Superior temporal gyrus (tissue), 1 donor: Measurements from ENCODE around the gene RASSF5.
A peak's percentile ranks its signal among the peaks of the same experiment; 100 is the strongest.
"Not testable (repeated sequence)": the region's sequence is repeated elsewhere in the genome, so short reads cannot be mapped to it uniquely, and the experiment has no call there.

ENCODE experiments used
- DNase-seq: peaks from one replicate; pipeline ENCODE4 v3.0.0-alpha.2; 2016; ENCODE audit errors: extremely low spot score

RASSF5 gene

DNA sequence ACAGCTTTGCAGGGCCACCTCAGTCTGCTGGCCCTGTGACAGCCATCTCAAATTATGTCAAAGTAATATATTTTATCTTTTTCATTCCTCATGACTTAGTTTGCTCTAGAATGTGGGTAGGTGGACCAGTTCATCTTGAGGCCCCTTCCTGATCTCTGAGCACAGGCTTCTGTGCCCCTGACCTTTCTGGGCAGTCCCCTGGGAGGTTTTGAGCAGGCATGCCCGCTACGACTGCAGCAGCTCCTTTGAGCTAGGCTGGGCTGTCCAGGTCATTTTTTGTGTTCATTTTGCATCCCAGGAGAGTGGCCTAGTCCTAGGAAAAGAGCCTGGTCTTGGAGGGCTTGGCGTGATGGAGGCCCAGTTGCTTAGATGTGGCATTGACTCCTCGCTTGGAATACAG lies 62.2 kb downstream of the RASSF5 start:
- DNase-seq, result no peak

DNA sequence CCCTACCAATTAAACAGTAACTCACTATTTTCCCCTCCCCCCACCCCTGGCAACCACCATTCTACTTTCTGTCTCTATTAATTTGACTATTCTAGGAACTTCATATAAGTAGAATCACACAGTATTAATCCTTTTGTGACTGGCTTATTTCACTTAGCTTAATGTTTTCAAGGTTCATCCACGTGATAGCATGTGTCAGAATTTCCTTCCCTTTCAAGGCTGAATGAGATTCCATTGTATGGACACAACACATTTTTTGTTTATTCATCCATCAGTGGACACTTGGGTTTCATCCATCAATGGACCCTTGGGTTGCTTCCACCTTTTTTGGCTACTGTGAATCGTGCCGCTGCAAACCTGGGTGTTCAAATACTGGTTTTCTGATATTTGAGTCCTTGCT lies 63.2 kb downstream of the RASSF5 start:
- no peak for DNase-seq

DNA sequence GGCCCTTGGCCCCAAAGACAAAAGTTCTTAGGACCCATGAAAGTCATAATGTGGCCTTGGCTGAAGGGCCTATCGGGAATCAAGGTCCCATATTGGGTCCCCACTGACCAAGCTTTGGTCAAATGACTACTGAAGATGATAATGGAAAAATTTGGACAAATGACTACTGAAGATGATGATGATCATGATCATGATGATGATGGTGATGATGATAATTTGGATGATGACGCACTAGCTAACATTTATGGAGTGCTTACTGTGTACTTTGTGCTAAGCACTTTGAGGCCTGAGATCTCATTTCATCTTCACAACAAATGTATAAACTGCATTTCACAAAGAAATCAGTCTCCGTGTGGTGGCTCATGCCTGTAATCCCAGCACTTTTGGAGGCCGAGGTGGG lies 65.5 kb downstream of the RASSF5 start:
- no peak for DNase-seq

DNA sequence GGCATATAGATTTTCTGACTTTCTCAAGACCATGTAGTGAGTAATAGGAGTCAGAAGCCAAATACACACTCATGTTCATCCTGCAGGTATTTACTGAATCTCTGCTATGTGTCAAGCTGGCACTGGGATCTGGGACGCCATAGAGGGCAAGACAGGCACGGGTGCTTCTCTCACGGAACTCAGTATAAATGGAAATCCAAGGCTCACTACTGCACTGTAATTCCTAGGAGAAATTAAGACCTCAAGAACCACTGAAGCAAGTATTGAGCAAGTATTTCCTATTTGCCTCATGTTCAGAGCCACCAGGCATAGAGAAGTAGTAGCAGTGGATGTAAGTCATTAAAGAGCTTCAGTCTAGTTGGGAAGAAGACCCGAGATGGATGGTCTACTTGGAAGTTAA lies 66.0 kb downstream of the RASSF5 start:
- DNase-seq, result no peak

DNA sequence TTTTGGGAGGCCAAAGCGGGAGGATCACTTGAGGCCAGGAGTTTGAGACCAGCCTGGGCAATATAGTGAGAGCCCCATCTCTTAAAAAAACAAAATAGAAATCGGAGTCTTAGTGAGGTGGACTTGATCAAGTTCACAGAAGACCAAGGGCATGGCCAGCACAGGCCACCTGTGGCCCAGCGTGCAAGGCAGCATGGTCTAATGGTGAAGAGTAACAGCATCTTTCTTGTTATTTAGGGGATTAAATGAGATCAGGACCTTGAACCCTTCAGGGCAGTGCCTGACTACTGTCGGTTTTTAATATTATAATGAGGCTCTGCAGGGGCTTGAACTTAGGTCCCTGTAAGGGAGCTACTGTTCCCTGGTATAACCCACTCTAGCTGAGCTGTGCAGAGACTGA lies 66.4 kb downstream of the RASSF5 start:
- DNase-seq, result no peak

DNA sequence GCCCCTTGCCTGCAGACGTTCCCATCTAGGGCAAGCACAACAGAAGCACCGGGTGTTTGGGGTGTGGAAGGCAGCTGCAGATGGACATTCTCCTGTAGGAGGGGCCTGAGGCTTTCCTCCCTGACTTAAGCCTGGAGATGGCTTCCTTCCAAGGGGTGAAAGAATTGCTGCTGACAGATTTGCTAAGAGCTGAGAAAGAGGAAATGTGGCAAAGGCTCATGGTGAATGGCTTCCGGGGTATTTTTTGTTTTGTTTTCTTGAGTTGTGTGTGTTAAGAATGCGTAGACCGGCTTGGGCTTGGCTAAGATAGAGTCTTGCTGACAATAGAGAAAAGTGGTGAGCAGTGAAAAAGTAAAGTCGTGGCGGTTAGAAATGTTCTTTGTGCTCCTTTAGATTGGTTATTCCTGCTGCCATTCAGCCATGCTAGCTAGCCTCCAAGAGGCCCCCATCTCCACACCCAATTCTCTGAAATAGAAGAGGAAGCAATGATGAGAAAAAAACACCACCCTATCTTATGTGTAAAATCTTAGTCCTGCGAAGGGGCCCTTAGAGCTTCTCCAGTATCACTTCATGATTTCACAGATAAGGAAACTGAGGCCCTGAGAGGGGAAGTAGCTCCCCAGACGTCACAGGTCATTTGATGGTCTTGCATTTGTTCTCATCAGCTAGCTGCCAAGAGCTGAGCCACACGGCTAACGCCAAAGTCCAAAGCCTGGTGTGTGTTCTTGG lies 68.0 kb downstream of the RASSF5 start:
- DNase-seq, result no peak

DNA sequence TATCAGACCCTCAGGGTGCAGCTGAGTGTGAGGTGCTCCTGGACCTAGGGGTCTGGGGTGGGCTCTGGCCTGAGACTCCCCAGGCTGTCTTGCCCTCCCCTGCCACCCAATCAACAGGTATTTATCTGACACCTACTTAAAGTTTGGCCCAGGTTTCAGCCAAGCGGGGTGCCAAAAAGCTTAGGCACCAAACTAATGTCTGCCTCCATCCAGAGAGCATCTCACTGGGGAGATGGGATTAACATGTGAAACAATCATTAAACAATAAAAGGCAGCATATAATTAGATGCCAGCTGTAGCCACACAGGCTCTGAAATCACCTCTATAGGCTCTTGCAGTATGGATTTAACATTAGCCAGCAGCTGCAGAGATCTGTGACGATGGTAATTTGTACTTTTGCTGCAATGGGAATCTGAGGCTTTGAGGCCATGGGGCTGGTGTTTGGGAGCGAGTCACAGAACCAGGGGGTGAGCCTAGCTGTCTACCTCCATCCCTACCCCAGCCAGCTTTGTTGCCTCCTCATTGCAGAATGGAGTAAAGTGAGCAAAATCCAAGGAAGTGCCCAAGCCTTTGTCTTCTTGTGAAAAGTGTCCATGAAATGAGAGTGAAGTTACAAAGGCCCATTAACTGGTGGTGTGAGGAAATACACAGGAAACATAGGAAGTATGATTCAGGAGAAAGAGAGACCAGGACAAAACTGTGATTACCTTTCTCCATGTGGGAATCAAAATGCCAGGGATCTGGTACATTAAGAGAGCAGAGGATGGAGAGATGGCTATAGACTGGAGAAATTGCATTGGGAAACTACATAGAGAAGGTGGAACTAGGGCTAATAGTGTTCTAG lies 68.8 kb downstream of the RASSF5 start:
- DNase-seq, result no peak

DNA sequence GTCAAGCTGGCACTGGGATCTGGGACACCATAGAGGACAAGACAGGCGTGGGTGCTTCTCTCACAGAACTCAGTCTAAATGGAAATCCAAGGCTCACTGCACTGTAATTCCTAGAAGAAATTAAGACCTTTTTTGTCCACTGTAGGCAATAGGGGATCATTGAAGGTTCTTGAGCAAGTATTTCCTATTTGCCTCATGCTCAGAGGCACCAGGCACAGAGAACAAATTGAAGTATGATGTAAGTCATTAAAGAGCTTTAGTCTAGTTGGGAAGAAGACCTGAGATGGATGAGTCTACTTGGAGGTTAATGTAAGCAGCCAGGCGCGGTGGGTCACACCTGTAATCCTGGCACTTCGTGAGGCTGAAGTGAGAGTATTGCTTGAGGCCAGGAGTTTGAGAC lies 70.3 kb downstream of the RASSF5 start:
- no peak for DNase-seq

DNA sequence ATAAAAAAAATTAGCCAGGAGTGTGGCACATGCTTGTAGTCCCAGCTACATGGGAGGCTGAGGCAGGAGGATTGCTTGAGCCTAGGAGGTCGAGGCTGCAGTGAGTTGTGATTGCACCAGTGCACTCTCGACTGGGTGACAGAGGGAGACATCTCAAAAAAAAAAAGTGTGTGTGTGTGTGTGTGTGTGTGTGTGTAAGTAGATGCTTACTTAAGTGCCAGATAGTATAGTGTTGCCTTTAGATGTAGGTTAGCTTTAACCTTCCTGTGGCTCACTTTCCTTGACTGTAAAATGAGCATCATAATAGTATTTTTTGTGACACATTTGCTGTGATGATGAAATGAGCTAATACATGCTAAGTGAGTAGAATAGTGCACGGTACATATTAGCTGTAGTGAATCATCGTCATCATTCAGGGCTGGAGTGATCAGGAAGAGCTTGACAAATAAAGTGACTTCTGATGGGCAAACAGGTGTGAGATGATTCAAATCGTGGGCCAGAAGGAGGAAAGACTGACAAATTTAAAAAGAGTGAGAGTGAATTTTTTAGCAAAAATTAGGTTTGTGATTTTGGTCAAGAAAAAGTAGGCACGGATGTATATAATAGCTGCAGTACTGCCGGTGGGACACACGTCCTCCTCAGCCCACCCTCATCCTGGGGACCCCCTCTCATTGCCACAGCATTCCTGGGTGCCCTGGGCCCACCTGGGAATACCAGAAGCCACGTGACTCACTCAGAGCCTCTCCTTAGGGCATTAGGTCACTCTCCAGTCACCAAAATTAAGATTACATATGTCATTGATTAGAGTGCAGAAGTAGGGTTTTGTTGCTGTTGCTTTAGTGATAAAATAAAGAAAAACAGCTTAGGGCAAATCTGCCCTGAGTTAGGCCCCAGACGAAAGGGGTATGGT lies 71.0 kb downstream of the RASSF5 start:
- no peak for DNase-seq

DNA sequence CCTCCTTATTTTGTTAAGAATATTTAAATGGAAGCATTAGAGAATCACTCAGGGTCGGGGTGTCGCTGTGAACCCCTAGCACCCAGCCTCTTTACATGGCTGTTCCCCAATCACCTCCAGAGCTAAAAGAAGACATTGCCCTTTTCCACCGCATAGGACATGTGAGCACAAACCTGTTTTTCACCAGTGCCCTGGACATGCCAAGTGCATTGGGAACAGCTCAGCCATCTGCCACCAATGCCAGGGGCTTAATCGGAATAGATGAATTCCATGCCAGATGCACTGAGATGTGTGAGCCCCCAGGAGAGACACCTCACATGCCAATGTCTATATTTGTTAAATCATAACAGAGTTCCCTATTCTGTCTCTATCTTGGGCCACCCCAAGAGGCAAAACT lies 71.6 kb downstream of the RASSF5 start:
- no peak for DNase-seq

DNA sequence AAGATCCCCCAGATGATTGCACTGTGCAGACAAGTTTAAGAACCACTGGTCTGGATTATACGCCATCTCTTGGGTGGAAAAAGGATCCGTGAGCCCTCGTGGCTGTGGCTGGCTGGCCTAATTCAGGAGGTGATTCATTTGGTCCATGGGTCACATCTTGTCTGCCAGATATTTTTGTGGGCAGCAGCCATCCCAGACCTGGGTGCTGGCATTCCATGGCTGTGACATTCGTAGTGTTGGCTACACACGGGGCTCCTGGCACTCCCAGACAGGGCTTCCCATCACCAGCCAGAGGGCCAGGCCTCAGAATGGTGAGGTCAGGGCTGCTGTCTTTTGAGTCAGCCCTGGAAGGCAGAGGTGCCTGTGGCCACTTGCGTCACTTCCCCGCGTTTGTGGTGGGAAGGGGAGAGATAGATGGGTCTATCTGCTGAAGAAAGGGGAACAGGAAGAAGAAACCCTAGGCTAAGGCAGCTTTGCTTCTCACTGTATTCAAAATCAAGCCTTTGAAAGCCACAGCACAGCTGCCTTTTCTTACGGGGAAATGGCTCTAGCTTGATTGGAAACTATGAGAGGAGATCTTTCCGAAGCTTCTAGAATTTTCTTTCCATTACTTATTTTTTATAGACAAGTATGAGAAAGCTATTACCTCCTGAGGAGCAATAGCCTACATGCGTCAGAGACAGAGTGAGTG lies 72.6 kb downstream of the RASSF5 start:
- DNase-seq, result no peak

DNA sequence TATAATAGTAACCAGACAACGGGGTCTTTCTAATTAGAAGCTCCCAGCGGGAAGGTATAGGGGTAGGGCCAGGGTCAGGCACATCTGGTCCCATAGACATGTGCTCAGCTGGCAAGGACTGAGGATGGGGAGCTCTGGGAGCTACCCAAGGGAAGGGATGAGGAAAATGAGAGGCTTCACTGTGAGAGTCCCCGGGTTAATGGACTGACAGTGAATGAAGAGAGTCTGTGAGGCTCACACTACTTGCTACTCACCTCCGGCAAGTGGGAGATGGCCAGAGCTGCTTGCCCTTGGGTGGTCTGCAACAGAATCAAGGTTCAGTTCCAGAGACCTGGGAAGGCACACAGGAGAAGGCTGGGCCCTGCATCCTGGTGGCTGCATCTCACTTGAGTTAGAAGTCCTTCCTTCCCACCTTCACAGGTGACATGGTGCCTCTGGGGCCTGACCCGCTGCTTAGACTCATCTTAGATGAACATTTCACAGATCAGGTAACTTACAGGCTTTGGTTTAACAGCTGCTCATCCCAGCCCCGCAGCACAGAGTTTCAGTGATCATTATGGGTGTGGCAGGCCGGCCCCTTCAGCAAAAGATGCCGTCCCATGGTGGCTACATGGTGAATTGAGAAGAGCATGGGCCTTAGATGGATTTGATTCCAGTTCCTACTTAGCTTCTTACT lies 73.2 kb downstream of the RASSF5 start:
- no peak for DNase-seq

DNA sequence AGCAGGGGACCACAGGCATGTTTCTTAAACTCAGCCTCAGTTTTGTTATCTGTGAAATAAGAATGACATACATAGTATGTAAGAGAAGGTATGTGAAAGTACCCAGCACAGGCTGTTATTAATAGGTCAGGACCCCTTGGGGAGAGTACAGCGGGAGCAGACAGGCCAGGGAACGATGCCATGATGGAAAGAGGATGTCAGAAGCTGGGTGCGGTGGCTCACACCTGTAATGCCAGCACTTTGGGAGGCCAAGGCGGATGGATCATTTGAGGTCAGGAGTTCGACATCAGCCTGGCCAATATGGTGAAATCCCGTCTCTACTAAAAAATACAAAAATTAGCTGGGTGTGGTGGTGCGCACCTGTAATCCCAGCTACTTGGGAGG lies 73.8 kb downstream of the RASSF5 start:
- not testable (repeated sequence) for DNase-seq

DNA sequence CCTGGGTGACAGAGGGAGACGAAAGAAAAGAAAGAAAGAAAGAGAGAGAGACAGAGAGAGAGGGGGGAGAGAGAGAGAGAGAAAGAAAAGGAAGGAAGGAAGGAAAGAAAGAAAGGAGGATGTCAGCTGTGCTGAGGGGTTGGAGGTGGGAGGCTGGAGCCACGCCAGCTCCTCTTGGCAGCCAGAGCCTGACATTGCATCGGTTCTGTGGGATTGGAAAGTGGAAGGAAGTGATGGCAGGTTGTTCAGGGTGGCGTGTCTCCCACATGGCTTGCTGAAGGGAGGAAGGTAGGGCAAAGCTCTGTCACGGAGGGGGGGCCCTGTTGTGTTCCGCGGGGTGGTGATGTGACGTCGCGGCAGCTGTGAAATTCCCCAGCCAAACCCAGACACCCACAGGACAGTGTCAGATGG lies 74.2 kb downstream of the RASSF5 start:
- DNase-seq, result no peak

DNA sequence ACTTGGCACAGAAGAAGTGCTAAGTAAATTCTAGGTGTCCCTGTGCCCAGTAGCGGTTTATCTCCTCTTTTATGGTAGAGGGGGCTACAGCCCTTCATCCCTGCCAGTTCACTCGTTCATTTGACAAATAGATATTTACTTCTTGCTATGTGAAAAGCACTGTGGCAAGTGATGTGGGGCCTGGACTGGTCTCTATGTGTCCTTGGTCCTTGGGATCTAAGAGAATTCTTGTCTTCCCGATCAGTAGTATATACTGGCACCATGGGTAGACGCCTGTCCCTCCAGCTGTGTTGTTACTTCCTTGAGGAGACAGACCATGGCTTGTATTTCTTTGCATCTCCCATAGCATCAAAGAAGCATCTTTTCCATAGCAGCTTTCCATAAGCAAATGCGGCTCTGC lies 75.2 kb downstream of the RASSF5 start:
- no peak for DNase-seq

DNA sequence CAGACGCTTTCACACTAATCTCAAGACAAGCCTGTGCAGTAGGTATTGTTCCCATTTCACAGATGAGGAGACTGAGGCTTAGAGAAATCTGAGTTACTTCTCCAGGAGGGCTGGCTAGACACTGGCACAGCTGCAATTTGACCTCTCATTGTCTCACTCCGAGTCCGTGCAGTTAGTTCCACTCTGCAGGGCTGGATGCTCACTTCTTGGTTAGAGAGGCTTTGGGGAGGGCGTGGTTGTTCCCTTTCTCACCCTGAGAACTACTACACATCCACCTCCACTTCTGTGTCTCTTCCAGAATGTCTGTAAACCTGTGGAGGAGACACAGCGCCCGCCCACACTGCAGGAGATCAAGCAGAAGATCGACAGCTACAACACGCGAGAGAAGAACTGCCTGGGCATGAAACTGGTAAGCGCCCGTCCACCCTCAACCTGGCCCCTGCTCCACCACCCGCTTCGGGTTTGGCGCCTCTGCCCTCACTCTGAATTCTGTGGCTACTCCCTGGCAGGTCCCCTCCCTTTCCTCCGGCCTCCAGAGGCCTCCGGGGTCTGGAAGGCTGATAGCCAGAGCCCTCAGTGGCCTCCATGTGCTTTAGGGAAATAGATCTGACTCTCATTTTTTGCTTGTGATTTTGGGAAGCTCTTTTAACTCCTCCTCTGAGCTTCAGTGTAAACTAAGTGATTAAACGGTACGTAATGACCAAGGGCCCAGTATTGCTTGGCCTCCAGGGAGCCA lies 75.8 kb downstream of the RASSF5 start:
- no peak for DNase-seq

DNA sequence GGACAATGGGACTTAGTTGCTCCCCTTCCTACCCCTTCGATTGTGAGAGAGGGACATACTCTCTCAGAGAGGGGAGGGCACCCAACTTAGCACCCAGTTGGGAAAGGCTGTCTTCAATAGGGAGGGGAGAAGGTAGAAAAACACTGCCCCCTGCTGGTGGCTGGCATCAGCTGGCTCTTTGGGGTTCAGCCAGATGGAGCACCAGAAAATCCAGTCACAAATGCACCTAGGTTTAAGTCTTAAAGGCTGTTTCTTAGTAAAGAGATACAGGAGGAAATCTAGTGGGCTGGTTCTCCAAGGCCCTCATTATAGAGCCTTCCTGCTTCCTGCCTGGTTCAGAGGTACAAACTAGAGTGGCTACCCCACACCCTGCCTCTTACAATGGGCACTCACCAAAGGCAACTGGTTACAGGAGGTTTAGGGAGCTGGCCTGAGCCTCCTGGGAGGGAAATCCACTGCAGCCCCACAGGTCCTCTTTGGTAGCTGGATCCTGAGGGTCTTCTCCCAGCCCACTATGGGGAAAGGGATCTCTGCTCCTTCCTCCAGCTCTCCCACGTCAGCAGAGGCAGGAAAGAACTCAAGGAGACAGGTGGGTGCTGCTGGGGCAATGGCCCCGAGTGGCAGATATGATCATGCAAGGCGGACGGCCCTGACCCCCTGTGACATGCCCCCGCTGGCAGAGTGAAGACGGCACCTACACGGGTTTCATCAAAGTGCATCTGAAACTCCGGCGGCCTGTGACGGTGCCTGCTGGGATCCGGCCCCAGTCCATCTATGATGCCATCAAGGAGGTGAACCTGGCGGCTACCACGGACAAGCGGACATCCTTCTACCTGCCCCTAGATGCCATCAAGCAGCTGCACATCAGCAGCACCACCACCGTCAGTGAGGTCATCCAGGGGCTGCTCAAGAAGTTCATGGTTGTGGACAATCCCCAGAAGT lies 76.6 kb downstream of the RASSF5 start:
- peak; percentile 90 for DNase-seq

DNA sequence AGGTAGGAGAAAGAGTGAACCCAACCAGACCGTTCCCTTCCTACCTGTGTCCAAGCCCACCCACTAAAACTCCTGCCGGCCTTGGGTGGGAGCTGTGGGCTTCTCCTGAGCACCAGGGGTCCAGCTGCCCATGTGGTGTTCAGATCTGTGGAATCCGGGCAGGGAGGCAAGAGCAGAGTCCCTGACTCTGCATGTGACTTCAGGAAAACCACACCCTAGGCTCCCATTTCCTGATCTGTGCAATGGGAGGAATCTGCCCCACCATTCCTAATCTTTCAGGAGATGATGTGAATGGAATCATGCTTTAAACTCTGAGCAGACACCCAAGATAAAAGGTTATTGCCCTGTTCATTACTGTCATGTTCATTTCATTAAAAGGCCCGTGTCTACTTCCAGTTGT lies 77.4 kb downstream of the RASSF5 start:
- DNase-seq, result no peak
